Heart left ventricle (tissue), 13 donors: ENCODE measurements around the gene SGTA.

ENCODE experiments used
- CTCF ChIP-seq, 12 donors: fragments of 200-600 bp; sonication (generic) in 4 of 12; IDR thresholded peaks; one replicate each; pipeline versions ENCODE4 v1.5.0 to v1.8.0; 2018 to 2022; ENCODE audit warnings: antibody characterized with exemption in 12 of 12, mild to moderate bottlenecking in 5 of 12
- POLR2A ChIP-seq, 2 donors: fragments of 450-650 bp; IDR thresholded peaks; one replicate each; pipeline ENCODE4 v1.6.1; 2017; ENCODE audit warnings: antibody characterized with exemption in 2 of 2, mild to moderate bottlenecking in 2 of 2, moderate library complexity in 2 of 2
- donor health status: ischemic (EF 13 %, LVEDD 7.1; RV severe dilation, severe dysfunction).
- donor health status: DM: no; HTN: yes; CAD: no.
- donor health status: DM: no; HTN: no; CAD: no.
- donor health status: ischemic (EF 25% LVEDD 6.9; RV normal size, moderate dysfunction).
- donor health status: ischemic (EF 25% LVEDD 5.7; RV mildly dilated, moderate dysfunction).
- donor health status: ischemic (EF 35%, LVEDD 5.7; RV mildly dilated, moderate dysfunction).
- donor health status: nonischemic (EF 11% LVEDD 7.7; RV severe dilation, severe dysfunction).
- donor health status: DM: yes; HTN: yes; CAD: no.
- donor health status: PGD.
- donor health status: ischemic (EF 29% LVEDD 5.4; RV normal size, mild dysfunction).
- donor health status: nonischemic (EF 23%, LVEDD 6.1; RV moderate dilation, normal function).

GRCh38 chr19:2722541-2723344, 60.3 kb downstream of the SGTA start:
- TF ChIP-seq POLR2A (IDR thresholded peaks at IDR 0.05): peak in 1 of 2 donors; percentile 59
- no peak for TF ChIP-seq CTCF (IDR thresholded peaks at IDR 0.05)
